ENCODE data around the gene GFRAL.
"Not testable (repeated sequence)": the region's sequence is repeated elsewhere in the genome, so short reads cannot be mapped to it uniquely, and the experiment has no call there.

GFRAL gene

GRCh38 chr6:55293116-55293515, 34.2 kb upstream of the GFRAL start:
- TF ChIP-seq, protein P1, sequence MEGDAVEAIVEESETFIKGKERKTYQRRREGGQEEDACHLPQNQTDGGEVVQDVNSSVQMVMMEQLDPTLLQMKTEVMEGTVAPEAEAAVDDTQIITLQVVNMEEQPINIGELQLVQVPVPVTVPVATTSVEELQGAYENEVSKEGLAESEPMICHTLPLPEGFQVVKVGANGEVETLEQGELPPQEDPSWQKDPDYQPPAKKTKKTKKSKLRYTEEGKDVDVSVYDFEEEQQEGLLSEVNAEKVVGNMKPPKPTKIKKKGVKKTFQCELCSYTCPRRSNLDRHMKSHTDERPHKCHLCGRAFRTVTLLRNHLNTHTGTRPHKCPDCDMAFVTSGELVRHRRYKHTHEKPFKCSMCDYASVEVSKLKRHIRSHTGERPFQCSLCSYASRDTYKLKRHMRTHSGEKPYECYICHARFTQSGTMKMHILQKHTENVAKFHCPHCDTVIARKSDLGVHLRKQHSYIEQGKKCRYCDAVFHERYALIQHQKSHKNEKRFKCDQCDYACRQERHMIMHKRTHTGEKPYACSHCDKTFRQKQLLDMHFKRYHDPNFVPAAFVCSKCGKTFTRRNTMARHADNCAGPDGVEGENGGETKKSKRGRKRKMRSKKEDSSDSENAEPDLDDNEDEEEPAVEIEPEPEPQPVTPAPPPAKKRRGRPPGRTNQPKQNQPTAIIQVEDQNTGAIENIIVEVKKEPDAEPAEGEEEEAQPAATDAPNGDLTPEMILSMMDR (IDR thresholded peaks at IDR 0.05; ENCODE audit: unreplicated experiment in 3 of 3), result no peak
- Mint-ChIP-seq H3K4me3 (no peak overlapping the region), H3K27ac (no peak overlapping the region), H3K27me3 (ENCODE audit: low read depth) (no peaks in the 10 kb centered on the region), H3K36me3 (ENCODE audit: low read depth) (no peaks in the 10 kb centered on the region), H3K4me1 (no peaks in the 10 kb centered on the region), H3K9me3 (no peaks in the 10 kb centered on the region)

DNA sequence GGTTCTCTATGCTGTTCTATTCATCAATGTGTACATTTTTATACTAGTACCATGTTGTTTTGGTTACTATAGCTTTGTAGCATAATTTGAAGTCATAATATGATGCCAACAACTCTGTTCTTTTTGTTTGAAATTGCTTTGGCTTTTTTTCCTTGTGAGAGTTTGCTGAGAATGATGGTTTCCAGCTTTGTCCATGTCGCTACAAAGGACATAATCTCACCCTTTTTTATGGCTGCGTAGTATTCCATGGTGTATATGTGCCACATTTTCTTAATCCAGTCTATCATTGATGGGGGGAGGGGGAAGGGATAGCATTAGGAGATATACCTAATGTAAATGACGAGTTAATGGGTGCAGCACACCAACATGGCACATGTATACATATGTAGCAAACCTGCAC, 30.1 kb upstream of the GFRAL start:
- not testable (repeated sequence) for H3K36me3 Mint-ChIP-seq (ENCODE audit: low read depth); H3K27ac Mint-ChIP-seq; H3K9me3 Mint-ChIP-seq; H3K4me3 Mint-ChIP-seq; H3K27me3 Mint-ChIP-seq (ENCODE audit: low read depth); H3K4me1 Mint-ChIP-seq

DNA sequence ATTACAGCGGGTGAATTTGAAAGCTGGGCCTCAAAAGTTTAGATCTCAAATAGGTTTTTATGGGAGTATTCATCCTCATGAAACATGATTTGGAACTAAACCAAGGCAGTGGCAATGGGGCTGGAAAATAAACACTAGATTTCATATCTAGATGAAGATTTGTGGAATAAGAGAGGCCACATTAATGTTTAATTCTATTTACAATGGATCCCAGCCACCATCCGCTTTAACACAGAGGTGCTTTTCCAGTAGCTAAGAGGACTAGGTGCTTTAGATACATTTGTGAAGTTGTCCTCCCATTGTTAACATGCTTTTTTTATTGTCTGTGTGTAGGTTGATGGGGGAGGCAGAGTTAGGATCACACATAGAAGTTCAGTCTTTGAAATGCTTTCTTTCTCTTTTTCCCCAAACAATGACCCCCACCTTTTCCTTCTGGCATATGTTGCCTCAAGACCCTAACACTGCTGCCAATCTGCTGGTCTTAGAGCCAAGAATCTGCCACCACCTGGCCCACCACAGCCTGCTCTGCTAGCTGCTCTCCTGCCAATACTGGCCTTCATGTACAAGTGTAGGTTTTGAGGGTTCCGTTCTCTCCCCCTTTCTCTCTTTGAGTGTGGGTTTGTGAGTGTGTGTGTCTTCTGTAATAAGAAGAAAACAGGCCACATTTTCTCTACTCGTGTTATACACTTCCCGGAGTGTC, 27.8 kb upstream of the GFRAL start:
- no peaks in the 10 kb centered on the region for H3K27me3 Mint-ChIP-seq (ENCODE audit: low read depth)
- TF ChIP-seq, protein P1 (IDR thresholded peaks at IDR 0.05; ENCODE audit: unreplicated experiment in 3 of 3), result no peak
- no peaks in the 10 kb centered on the region for H3K9me3 Mint-ChIP-seq
- H3K4me1 Mint-ChIP-seq, result no peaks in the 10 kb centered on the region
- H3K27ac Mint-ChIP-seq, result no peak overlapping the region
- no peak overlapping the region for H3K4me3 Mint-ChIP-seq
- H3K36me3 Mint-ChIP-seq (ENCODE audit: low read depth), result no peaks in the 10 kb centered on the region

GRCh38 chr6:55304747-55305146, 22.5 kb upstream of the GFRAL start:
- TF ChIP-seq, protein P1 (IDR thresholded peaks at IDR 0.05; ENCODE audit: unreplicated experiment in 3 of 3), result no peak
- H3K4me3 Mint-ChIP-seq, result no peak overlapping the region
- H3K4me1 Mint-ChIP-seq, result no peaks in the 10 kb centered on the region
- H3K36me3 Mint-ChIP-seq (ENCODE audit: low read depth), result no peaks in the 10 kb centered on the region
- H3K27ac Mint-ChIP-seq, result no peak overlapping the region
- no peaks in the 10 kb centered on the region for H3K9me3 Mint-ChIP-seq
- no peaks in the 10 kb centered on the region for H3K27me3 Mint-ChIP-seq (ENCODE audit: low read depth)

DNA sequence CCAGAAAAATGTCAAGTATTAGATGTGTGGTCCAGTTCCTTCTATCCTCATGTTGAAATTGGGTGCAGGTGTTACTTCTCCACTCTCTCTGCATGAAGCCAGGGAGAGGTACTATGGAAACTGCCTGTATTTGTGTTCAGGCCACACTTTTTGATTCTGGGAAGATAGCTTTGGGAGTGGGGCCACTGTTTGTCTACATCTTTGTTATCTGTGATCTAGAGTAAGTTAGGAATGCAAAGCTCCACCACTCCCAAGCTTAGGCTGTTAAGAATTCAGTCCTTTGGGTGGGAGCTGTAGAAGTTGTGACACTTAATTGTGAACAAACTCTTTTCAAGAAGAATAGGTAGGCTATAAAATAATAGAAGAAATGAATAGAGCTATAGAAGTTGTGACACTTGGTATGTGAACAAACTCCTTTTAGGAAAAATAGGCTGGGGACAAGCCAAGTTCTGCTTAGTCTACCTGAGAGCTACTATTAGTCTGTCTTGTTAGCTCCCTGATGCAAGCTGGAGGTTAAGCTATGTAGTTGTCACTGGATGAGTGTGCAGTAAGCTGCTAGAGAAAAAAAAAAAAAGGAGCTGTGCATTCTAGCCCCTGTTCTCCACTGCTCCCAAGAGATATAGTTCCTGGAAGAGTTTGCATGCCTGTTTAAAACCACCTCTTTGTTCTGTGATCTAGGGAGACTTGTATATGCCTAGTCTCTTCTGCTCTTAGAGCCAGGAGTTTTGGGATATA, 7.1 kb upstream of the GFRAL start:
- H3K27me3 Mint-ChIP-seq (ENCODE audit: low read depth), result no peaks in the 10 kb centered on the region
- H3K9me3 Mint-ChIP-seq, result no peaks in the 10 kb centered on the region
- TF ChIP-seq, protein P1 (IDR thresholded peaks at IDR 0.05; ENCODE audit: unreplicated experiment in 3 of 3), result no peak
- no peak overlapping the region for H3K27ac Mint-ChIP-seq
- no peaks in the 10 kb centered on the region for H3K4me1 Mint-ChIP-seq
- H3K36me3 Mint-ChIP-seq (ENCODE audit: low read depth), result no peaks in the 10 kb centered on the region
- no peak overlapping the region for H3K4me3 Mint-ChIP-seq

DNA sequence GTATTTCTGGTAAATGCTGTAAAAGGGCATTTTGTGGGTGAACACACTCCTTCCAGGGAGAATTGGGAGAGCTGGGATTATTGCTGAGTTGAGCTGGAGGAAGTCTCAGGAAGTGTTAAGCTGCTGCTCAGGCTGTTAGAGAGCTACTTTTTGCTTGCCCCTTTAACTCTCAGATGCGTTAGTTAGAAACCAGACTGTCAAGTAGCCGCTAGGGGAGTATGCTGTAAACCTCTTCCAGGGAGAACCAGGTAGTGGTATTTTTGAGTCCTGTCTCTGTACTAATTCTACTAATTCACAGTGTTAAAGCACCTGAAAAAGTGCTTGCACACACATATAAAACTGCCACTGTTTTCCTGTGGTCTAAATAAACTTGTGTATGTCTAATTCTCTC, 6.6 kb upstream of the GFRAL start:
- Mint-ChIP-seq H3K9me3 (no peaks in the 10 kb centered on the region), H3K27me3 (ENCODE audit: low read depth) (no peaks in the 10 kb centered on the region), H3K27ac (no peak overlapping the region), H3K4me3 (no peak overlapping the region), H3K36me3 (ENCODE audit: low read depth) (no peaks in the 10 kb centered on the region), H3K4me1 (no peaks in the 10 kb centered on the region)
- TF ChIP-seq, protein P1 (IDR thresholded peaks at IDR 0.05; ENCODE audit: unreplicated experiment in 3 of 3), result no peak

All from nephron (organoid).